Measurements from ENCODE around the gene BLACAT1. TPM values are rescaled to one million over a fixed set of nuclear protein-coding genes. Genes with fewer than 3 reads are reported as not detected.
A peak's percentile ranks its signal among the peaks of the same experiment; 100 is the strongest.

The BLACAT1 gene
- total and polyA plus RNA-seq, 2 of the 13 experiments (the other 11 are each of a cell fraction or from before 2014, with no cell fraction given), result 1.2 to 2.8 TPM

GRCh38 chr1:205449750-205450443 is 5.9 kb downstream of the BLACAT1 start (continued):
- TF ChIP-seq TCF12 (IDR thresholded peaks at IDR 0.05) (no peak), TCF12 (CRISPR knock-in tag; IDR thresholded peaks at IDR 0.05) (no peak)

- H3K9me3 ChIP-seq (ENCODE audit: low read length), result no peaks in the 10 kb centered on the region
- 0% methylated on average over 3 of the region's 4 CpGs for WGBS (ENCODE audit: low lambda C conversion rate)
- peak; percentile 59 for ATAC-seq
- ChIA-PET POLR2A (interaction anchor here (0.8 to 6.2 kb wide), 13 partner anchors 9 to 183 kb away, joined by 3 to 95 read pairs (median 5); partner anchors contain the start of gene ELK4), CTCF (ENCODE audit: low intra/inter-chr PET ratio, low total read pairs) (interaction anchor here (1.7 kb wide), 1 partner anchor 11 kb away, joined by 4 read pairs; no protein-coding TSS in a partner anchor)
- in situ Hi-C loops (cut with HindIII; ENCODE audit: extremely low pct_ligation_motif_present, low pct_unique_long_range_greater_than_20kb) (no loop called here), intact Hi-C loops (cut with micrococcal nuclease; ENCODE audit: unreplicated experiment) (no loop called here)
- H3K36me3 ChIP-seq (replicated peaks in 1 of 2; ENCODE audit: control insufficient read depth in 1 of 2, insufficient read depth in 2 of 2, low read length in 2 of 2), result no peaks in the 10 kb centered on the region; a peak in 1 of 5 replicates
- BruUV-seq (replicated peaks), result TSS peak; percentile 39
- H3K79me2 ChIP-seq (ENCODE audit: insufficient read depth, low read length), result peaks cover 24% of the 10 kb centered on the region
- H3K4me3 ChIP-seq (replicated peaks in 1 of 3; ENCODE audit: insufficient read depth in 1 of 3, low read depth in 2 of 3, low read length in 3 of 3), result peak overlapping the region; percentile 68 to 81 (median 71)
- peak overlapping the region; percentile 95 for H3K4me2 ChIP-seq (ENCODE audit: low read depth, low read length)
- FAIRE-seq, result peak; percentile 40
- no peak overlapping the region for H2AFZ ChIP-seq (ENCODE audit: low read length)
- peak overlapping the region; percentile 85 for H3K9ac ChIP-seq (ENCODE audit: insufficient read depth, low read depth, low read length)
- DNase-seq (ENCODE audit: low spot score), result no peak
- peaks cover 0 to 18% of the 10 kb centered on the region in 2 experiments; a peak in 2 of 5 replicates for H3K27me3 ChIP-seq (ENCODE audit: control insufficient read depth in 1 of 2, insufficient read depth in 2 of 2, low read length in 2 of 2)
- H3K4me1 ChIP-seq (ENCODE audit: insufficient read depth, low read length), result peaks cover 68% of the 10 kb centered on the region
- H3K27ac ChIP-seq (ENCODE audit: extremely low read length, insufficient read depth, low read length), result peak overlapping the region; percentile 89
- H4K20me1 ChIP-seq (ENCODE audit: insufficient read depth, low read length), result 0 out of 2 replicates have a peak, but pooled peaks cover 3% of the 10 kb centered on the region
- TF ChIP-seq ZNF768 (CRISPR knock-in tag; IDR thresholded peaks at IDR 0.05) (peak; percentile 97), ZNF891 (CRISPR knock-in tag; IDR thresholded peaks at IDR 0.05) (peak; percentile 63; the same call in 1 of the 2 replicates), ELF4 (CRISPR knock-in tag; IDR thresholded peaks at IDR 0.05; ENCODE audit: borderline replicate concordance) (0 out of 2 replicates have a peak, but pooled peaks have one; percentile 14), ZNF788 (CRISPR knock-in tag; IDR thresholded peaks at IDR 0.05; ENCODE audit: borderline replicate concordance) (peak; percentile 51; the same call in 1 of the 2 replicates), HMGXB4 (CRISPR knock-in tag; IDR thresholded peaks at IDR 0.05; ENCODE audit: borderline replicate concordance in 1 of 2, low read depth in 1 of 2) (0 out of 4 replicates have a peak, but pooled peaks of 1 of the 2 experiments have one; percentile 11), ZFP90 (CRISPR knock-in tag; IDR thresholded peaks at IDR 0.05; ENCODE audit: borderline replicate concordance) (0 out of 2 replicates have a peak, but pooled peaks have one; percentile 28), HNF1B (CRISPR knock-in tag; IDR thresholded peaks at IDR 0.05) (0 out of 2 replicates have a peak, but pooled peaks have one; percentile 41), SIN3A (IDR thresholded peaks at IDR 0.05; ENCODE audit: borderline replicate concordance, low read depth, low read length) (peak; percentile 22; the same call in 1 of the 2 replicates), ZNF574 (CRISPR knock-in tag; IDR thresholded peaks at IDR 0.05) (peak; percentile 14; the same call in 1 of the 2 replicates), SAFB2 (CRISPR knock-in tag; IDR thresholded peaks at IDR 0.05; ENCODE audit: borderline replicate concordance, low read depth) (peak; percentile 49; the same call in 1 of the 2 replicates), MTF2 (CRISPR knock-in tag; IDR thresholded peaks at IDR 0.05; ENCODE audit: borderline replicate concordance) (peak; percentile 21; the same call in 1 of the 2 replicates), ZNF33B (CRISPR knock-in tag; IDR thresholded peaks at IDR 0.05) (no peak)
Measured at GRCh38 chr1:205449254-205449749, 6.5 kb downstream of the BLACAT1 start.

All from HepG2 (cell line).